Peyer's patch (tissue), 4 donors: ENCODE data around the gene UFSP1. TPM values are rescaled to one million over a fixed set of nuclear protein-coding genes. Genes with fewer than 3 reads are reported as not detected.

Experiments used
- DNase-seq, 3 donors: peaks; one replicate each; pipeline ENCODE4 v3.0.0-alpha.2; 2017 to 2019
- H3K27ac ChIP-seq, 4 donors: fragments of 200-600 bp; sonication (generic); one replicate each; pipeline ENCODE4 v1.5.1; 2016 to 2019
- H3K27me3 ChIP-seq, 2 donors: fragments of 200-600 bp; sonication (generic); one replicate each; pipeline ENCODE4 v1.5.1; 2019
- H3K36me3 ChIP-seq, 3 donors: fragments of 200-600 bp; sonication (generic); one replicate each; pipeline ENCODE4 v1.5.1; 2016 to 2019
- H3K4me1 ChIP-seq, 4 donors: fragments of 200-600 bp; sonication (generic); one replicate each; pipeline ENCODE4 v1.5.1; 2016 to 2019
- H3K4me3 ChIP-seq, 4 donors: fragments of 200-600 bp; sonication (generic); 1 replicate in 3 of 4; 2 replicates in 1 of 4; pipeline ENCODE4 v1.5.1; 2016 to 2019; ENCODE audit warnings: mild to moderate bottlenecking in 1 of 4
- H3K9me3 ChIP-seq, 4 donors: fragments of 200-600 bp; sonication (generic); one replicate each; pipeline ENCODE4 v1.5.1; 2016 to 2019; ENCODE audit warnings: mild to moderate bottlenecking in 1 of 4
- POLR2A ChIP-seq, 2 donors: fragments of 450-650 bp; IDR thresholded peaks; one replicate each; pipeline ENCODE4 v1.5.1; 2017; ENCODE audit warnings: antibody characterized with exemption in 2 of 2, mild to moderate bottlenecking in 2 of 2, moderate library complexity in 2 of 2
- total RNA-seq, 4 donors: library from RNA; depleted of rRNA; stranded (reverse); fragments of >200 nt; gene quantifications; one replicate each; pipeline ENCODE4 v1.1.0, GENCODE V29; 2016
- TF ChIP-seq, protein P1 (sequence below), 6 experiments: fragments of 450-650 bp in 4 of 6; fragments of 200-600 bp in 2 of 6; sonication (generic) in 1 of 6; IDR thresholded peaks; one replicate each; pipeline ENCODE4 v1.5.1; 2017 to 2019; ENCODE audit warnings: antibody characterized with exemption in 6 of 6, mild to moderate bottlenecking in 3 of 6, moderate library complexity in 1 of 6

UFSP1 gene
- total RNA-seq, 4 donors from 2014 or later, result 4.1 to 7.0 (median 5.2) TPM

DNA sequence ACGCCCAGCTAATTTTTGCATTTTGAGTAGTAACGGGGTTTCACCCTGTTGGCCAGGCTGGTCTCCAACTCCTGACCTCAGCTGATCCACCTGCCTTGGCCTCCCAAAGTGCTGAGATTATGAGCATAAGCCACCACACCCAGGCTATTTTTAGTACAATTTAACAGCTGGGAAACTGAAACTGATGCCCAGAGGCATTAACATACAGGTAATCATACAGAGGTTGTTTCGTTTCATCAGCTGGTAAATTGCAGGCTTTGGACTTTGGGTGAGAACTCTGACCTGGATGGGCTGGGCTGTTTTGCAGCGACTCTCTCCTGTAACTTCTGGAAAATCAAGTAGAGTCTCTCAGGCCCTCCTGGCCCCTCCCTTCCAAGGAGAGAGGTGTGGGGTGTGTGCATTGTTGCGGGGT is 12.4 kb upstream of the UFSP1 start:
- H3K36me3 ChIP-seq, result no peaks in the 10 kb centered on the region
- H3K9me3 ChIP-seq, result no peaks in the 10 kb centered on the region
- peak in 1 of 2 donors; percentile 50 for TF ChIP-seq POLR2A (IDR thresholded peaks at IDR 0.05)
- TF ChIP-seq, protein P1, sequence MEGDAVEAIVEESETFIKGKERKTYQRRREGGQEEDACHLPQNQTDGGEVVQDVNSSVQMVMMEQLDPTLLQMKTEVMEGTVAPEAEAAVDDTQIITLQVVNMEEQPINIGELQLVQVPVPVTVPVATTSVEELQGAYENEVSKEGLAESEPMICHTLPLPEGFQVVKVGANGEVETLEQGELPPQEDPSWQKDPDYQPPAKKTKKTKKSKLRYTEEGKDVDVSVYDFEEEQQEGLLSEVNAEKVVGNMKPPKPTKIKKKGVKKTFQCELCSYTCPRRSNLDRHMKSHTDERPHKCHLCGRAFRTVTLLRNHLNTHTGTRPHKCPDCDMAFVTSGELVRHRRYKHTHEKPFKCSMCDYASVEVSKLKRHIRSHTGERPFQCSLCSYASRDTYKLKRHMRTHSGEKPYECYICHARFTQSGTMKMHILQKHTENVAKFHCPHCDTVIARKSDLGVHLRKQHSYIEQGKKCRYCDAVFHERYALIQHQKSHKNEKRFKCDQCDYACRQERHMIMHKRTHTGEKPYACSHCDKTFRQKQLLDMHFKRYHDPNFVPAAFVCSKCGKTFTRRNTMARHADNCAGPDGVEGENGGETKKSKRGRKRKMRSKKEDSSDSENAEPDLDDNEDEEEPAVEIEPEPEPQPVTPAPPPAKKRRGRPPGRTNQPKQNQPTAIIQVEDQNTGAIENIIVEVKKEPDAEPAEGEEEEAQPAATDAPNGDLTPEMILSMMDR (IDR thresholded peaks at IDR 0.05), result no peak
- peak in 2 of 3 donors; percentile 77 to 83 for DNase-seq
- H3K4me1 ChIP-seq, result peaks cover 0 to 21% (median 0%) of the 10 kb centered on the region in 4 donors
- no peaks in the 10 kb centered on the region for H3K27me3 ChIP-seq
- peak overlapping the region in 3 of 4 donors; percentile 53 to 88 (median 83) for H3K27ac ChIP-seq
- H3K4me3 ChIP-seq, result no peak overlapping the region

- Histone ChIP-seq H3K36me3 (no peaks in the 10 kb centered on the region), H3K4me3 (no peak overlapping the region), H3K27me3 (peaks cover 0 to 7% of the 10 kb centered on the region in 2 donors), H3K9me3 (no peaks in the 10 kb centered on the region), H3K4me1 (peaks cover 0 to 29% (median 6%) of the 10 kb centered on the region in 4 donors), H3K27ac (peak overlapping the region in 2 of 4 donors; percentile 83 to 88)
- no peak for DNase-seq
- no peak for TF ChIP-seq POLR2A (IDR thresholded peaks at IDR 0.05)
- TF ChIP-seq, protein P1 (IDR thresholded peaks at IDR 0.05), result no peak
These were observed 11.5 kb upstream of the UFSP1 start for GRCh38 chr7:100900978-100901377.

DNA sequence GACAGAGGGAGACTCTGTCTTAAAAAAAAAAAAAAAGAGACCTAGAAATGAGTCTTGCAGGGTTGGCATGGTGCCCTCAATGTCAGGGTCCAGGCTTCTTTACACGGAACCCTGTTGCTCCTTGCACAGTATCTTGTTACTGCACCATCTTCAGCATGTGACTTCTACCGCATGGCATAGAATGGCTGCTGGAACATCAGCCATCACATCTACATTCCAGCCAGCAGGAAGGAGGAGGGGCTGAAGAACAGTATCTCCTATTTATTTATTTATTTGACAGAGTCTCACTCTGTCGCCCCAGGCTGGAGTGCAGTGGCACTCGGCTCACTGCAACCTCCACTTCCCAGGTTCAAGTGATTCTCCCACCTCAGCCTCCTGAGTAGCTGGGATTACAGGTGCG is 9.9 kb upstream of the UFSP1 start:
- Histone ChIP-seq H3K27me3 (peaks cover 0 to 16% of the 10 kb centered on the region in 2 donors), H3K4me3 (no peak overlapping the region), H3K4me1 (peaks cover 0 to 44% (median 17%) of the 10 kb centered on the region in 4 donors), H3K36me3 (no peaks in the 10 kb centered on the region), H3K9me3 (no peaks in the 10 kb centered on the region), H3K27ac (no peak overlapping the region)
- no peak for DNase-seq
- TF ChIP-seq, protein P1 (IDR thresholded peaks at IDR 0.05), result no peak
- no peak for TF ChIP-seq POLR2A (IDR thresholded peaks at IDR 0.05)

- Histone ChIP-seq H3K4me3 (no peak overlapping the region), H3K36me3 (no peaks in the 10 kb centered on the region), H3K27ac (peak overlapping the region in 3 of 4 donors; percentile 36 to 86 (median 82)), H3K27me3 (peaks cover 0 to 16% of the 10 kb centered on the region in 2 donors), H3K4me1 (peaks cover 0 to 51% (median 17%) of the 10 kb centered on the region in 4 donors), H3K9me3 (no peaks in the 10 kb centered on the region)
- TF ChIP-seq POLR2A (IDR thresholded peaks at IDR 0.05), result peak in 1 of 2 donors; percentile 46
- TF ChIP-seq, protein P1 (IDR thresholded peaks at IDR 0.05), result peak in 1 of 6 experiments; percentile 7
- DNase-seq, result peak in 2 of 3 donors; percentile 69 to 81
These were observed 8.4 kb upstream of the UFSP1 start for GRCh38 chr7:100897772-100898454.

GRCh38 chr7:100896732-100897608 is 7.5 kb upstream of the UFSP1 start:
- peak in 2 of 3 donors; percentile 83 to 88 for DNase-seq

More at GRCh38 chr7:100896732-100897608, 7.5 kb upstream of the UFSP1 start:
- Histone ChIP-seq H3K36me3 (no peaks in the 10 kb centered on the region), H3K27ac (peak overlapping the region in 3 of 4 donors; percentile 36 to 86 (median 82)), H3K27me3 (peaks cover 0 to 16% of the 10 kb centered on the region in 2 donors), H3K4me3 (peak overlapping the region in 3 of 4 donors; percentile 60 to 70 (median 62)), H3K4me1 (peaks cover 0 to 44% (median 17%) of the 10 kb centered on the region in 4 donors), H3K9me3 (no peaks in the 10 kb centered on the region)
- TF ChIP-seq, protein P1 (IDR thresholded peaks at IDR 0.05), result peak; percentile 61 to 91 (median 77)
- TF ChIP-seq POLR2A (IDR thresholded peaks at IDR 0.05), result no peak
